DMS153 treated with DMSO at 0.1 percent for 48 hours (cell line): ENCODE results near the gene ZNF41.
"Not testable (repeated sequence)": the region's sequence is repeated elsewhere in the genome, so short reads cannot be mapped to it uniquely, and the experiment has no call there.

Experiments
- DNase-seq: peaks from one replicate; lab custom pipeline; 2025; ENCODE audit not compliant: unreplicated experiment; lab: John Stamatoyannopoulos, UW

ZNF41 gene

GRCh38 chrX:47492133-47492532, 9.1 kb upstream of the ZNF41 start:
- DNase-seq: not testable (repeated sequence)

- DNase-seq: no peak
Observed at GRCh38 chrX:47489507-47490275, 6.7 kb upstream of the ZNF41 start.

- DNase-seq: no peak
Observed at GRCh38 chrX:47484885-47485284, 1.9 kb upstream of the ZNF41 start.

- DNase-seq: no peak
Observed at GRCh38 chrX:47483306-47484268, 565 bp upstream of the ZNF41 start.

DNA sequence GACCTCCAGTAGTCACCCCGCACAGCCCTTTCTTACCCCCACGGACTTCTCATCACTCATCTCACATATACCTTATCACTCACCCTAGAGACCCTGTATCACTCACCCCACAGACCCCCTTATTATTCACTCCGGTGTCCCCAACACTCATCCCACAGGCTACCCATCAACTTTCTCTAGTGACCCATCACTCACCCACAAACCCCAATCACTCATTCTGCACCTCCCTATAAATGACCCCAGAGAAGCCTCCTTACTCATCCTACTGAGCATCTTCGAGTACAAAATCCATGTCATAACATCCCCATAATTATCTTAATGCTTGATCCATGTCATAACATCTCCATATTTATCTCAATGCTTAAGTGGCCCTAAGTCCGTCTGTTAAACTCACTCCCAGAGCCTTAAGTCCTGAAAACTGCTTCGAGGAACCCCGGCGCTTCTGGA, 934 bp downstream of the ZNF41 start:
- no peak for DNase-seq

DNA sequence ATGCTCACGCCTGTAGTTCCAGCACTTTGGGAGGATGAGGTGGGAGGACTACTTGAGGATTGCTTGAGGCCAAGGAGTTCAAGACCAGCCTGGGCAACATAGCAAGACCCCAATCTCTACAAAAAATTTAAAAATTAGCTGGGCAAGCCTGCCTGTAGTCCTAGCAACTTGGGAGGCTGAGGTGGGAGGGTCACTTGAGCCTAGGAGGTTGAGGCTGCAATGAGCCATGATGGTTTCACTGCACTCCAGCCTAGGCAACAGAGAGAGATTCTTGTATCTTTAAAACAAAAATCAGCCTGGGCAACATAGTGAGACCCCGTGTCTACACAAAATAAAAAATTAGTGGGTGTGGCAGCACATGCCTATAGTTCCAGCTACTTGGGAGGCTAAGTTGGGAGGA, 1.9 kb downstream of the ZNF41 start:
- no peak for DNase-seq

- no peak for DNase-seq
Observed at GRCh38 chrX:47480576-47480975, 2.4 kb downstream of the ZNF41 start.

DNA sequence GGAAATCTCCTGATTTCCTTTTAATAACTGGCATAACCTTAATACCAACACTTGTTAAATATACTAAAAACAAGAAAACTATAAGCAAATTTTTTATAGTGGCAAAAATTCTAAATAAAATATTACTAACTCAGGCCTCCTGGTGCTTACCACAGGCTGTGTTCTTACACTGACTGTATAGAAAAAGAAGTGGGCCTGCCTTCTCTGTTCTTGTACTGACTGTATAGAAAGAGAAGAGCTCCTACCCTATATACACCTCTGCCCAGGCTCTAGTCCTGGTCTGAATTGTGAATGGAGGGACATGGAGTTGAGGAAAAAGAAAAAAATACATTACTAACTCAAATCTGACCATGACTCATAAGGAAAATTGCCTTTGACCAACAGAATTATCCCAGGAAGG, 7.5 kb downstream of the ZNF41 start:
- DNase-seq: no peak

DNA sequence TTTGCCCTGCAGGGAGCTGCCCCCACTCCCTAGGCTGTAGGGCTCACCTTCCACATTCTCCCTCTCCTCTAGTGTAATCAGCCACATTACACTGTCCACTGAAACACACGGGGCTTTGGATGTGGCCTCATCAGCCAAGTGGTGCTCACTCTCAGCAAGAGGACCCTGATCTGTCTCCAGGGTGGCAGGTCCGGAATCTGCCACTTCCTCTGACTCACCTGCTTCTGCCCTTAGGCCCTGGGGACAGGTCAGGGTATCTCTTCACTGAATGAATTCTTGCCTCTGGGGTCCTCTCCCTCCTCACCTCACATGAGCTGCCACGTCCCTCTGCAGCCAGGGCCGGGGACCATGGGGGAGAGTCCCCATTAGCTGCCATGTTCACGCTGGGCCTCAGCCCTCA, 15.9 kb downstream of the ZNF41 start:
- no peak for DNase-seq

- no peak for DNase-seq
Observed at GRCh38 chrX:47460561-47460960, 22.5 kb downstream of the ZNF41 start.

- no peak for DNase-seq
Observed at GRCh38 chrX:47458528-47458927, 24.5 kb downstream of the ZNF41 start.

DNA sequence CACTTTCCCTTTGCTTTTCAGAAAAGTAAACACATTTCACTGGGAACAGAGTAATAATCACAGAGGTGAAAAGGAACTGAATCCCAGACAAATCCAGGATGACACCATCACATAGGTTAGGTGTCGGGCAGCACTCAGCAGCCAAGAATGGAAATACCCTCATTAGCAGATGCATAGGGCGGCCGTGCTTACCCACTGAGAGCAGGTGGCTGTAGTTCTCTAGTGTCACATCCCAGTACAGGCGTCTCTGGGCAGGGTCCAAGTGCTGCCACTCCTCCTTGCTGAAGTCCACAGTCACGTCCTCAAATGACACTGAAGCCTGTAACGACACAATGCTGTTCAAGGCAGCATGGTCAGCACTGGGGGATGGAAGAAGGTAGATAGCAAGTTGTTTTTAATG, 26.9 kb downstream of the ZNF41 start:
- DNase-seq: no peak

DNA sequence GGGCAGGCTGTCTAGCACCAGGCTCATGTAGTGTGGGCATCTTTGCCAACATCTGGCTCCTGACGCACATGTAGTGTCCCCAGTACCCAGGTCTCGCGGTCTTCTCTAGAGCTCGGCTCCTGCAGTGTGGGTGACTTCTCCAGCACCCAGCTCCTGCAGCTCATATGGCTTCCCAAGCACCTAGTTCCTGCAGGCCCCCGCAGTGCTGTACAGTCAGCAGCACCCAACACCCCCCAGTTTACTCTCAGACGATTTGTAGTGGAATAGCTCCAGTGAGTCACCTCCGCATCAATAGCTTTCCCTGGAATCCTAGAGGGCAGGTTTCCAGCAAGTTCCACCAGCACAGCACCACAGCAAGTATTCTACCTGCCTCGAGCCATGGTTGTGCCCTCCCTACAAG, 30.9 kb downstream of the ZNF41 start:
- no peak for DNase-seq

- DNase-seq: no peak
Observed at GRCh38 chrX:47448165-47448806, 34.7 kb downstream of the ZNF41 start.

DNA sequence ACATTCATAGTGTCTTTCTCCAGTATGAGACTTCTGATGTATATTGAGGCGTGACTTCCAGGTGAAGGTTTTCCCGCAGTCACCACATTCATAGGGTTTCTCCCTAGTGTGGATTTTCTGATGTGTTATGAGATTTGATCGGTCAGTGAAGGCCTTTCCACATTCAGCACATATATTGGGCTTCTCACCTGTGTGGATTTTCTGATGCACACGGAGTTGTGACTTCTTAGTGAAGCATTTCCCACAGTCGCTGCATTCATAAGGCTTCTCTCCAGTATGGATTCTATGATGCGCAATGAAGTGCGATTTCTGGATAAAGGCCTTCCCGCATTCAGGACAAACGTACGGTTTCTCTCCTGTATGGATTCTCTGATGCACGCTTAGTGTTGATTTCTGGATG, 35.4 kb downstream of the ZNF41 start:
- DNase-seq: no peak

- DNase-seq: no peak
Observed at GRCh38 chrX:47446971-47447370, 36.1 kb downstream of the ZNF41 start.

DNA sequence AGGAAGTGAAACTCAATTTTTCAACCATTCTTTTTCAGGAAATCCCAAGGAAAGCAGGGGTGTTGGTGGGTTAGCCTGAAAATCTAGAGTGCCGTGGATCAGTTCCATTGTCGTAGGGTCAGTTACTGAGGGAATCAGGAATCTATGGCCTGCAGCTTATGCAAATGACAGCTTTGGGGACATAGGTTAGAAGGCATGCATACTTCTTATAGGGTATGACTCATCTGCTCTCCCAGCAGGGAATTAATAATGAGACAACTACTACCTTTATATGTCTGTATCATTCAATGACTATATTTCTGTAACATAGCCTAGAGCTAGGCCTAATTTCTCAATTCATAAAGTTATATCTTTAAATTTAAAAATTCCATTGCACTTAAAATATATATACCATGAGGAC, 36.6 kb downstream of the ZNF41 start:
- DNase-seq: no peak

DNA sequence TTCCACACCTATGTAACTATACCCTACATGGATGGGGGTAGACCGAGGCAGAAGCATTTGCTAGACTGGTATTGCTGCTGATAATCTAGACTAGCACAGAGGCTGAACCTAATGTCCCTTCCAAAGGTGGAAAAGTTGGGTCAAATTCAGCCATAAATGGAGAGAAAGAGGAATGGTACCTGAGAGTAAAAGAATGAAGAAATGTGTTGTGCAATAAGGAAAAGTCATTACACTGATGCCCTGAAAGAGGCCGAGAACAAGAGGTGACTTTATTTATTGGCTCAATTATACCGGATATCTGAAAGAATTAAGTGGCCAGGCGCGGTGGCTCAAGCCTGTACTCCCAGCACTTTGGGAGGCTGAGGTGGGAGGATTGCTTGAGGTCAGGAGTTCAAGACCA, 52.1 kb downstream of the ZNF41 start:
- no peak for DNase-seq

- no peak for DNase-seq
Observed at GRCh38 chrX:47422444-47422843, 60.6 kb downstream of the ZNF41 start.

- DNase-seq: no peak
Observed at GRCh38 chrX:47420962-47421361, 62.1 kb downstream of the ZNF41 start.

DNA sequence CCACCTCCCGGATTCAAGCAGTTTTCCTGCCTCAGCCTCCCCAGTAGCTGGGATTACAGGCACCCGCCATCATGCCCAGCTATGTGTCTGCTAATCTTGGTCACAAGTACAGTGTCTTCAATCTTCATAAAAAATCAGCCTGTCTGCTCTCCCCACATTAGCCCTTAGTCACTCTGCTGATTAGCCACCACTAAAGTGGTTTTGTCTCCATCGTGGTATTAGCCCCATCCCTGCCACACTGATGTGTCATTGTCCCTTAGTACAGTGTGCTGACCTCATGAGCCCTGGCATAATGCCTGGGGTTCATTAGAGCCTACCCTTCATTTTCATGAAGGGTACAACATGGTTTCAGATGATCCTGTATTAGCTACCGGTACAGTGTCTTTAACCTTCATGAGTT, 62.8 kb downstream of the ZNF41 start:
- DNase-seq: no peak

GRCh38 chrX:47413179-47413594, 69.8 kb downstream of the ZNF41 start:
- DNase-seq: no peak
